HCEC 1CT (cell line): Measurements from ENCODE around the gene HOXA3.

Experiments
- DNase-seq: peaks from one replicate; pipeline ENCODE4 v3.0.0-alpha.2; 2017

HOXA3 gene

DNA sequence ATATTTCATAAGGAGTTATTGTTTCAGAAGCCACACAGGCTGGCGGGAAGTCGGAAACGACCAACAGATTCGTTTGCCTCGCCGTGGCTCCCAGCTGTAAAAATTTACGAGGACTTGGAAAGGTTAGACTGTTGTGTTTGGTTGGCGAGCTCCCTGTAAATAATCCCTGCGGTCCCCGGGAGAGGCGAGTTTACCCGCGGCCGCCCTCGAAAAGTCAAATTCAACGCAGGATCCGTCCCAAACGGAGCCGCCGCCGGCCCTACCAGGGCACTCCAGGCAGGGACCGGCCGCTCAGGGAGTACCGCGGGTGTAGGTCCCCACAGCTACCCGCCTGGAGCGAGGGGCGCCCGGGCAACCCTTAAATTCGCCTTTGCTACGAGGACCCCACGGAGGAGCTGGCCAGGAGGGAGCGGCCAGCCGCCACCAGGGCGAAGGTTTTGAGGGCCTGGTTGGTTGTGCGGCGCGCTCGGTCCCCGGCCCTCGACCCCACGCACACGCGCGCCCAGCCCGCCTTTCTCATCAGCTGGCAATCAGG is 13.7 kb upstream of the HOXA3 start:
- peak; percentile 52 for DNase-seq

DNA sequence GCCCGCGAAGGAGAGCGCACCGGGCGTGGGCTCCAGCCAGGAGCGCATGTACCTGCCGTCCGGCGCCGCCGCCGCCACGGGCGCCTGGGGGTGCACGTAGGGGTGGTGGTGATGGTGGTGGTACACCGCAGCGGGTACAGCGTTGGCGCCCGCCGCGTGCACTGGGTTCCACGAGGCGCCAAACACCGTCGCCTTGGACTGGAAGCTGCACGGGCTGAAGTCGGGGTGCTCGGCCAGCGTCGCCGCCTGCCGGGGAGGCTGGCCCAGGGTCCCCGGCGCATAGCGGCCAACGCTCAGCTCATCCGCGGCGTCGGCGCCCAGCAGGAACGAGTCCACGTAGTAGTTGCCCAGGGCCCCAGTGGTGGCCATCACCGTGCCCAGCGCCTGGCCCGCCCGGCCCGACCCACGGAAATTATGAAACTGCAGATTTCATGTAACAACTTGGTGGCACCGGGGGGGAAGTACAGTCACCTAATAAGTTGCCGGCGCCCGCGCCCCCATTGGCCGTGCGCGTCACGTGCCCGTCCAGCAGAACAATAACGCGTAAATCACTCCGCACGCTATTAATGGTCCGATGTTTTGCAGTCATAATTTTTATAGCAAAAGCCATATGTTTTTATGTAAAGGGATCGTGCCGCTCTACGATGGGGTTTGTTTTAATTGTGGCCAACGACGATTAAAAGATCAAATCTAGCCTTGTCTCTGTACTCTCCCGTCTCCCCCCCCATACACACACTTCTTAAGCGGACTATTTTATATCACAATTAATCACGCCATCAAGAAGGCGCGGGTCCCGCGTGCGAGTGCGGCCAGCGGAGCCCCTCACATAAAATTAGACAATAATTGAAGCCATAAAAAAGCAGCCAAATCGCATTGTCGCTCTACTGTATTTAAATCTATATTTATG is 13.0 kb upstream of the HOXA3 start, which contains the start of gene HOXA9:
Gene HOXA9 (minus strand): TSS at position 449 of the 907 bp plus-strand sequence. CDS start 80 bp downstream, at position 369.
- peak; percentile 95 for DNase-seq

DNA sequence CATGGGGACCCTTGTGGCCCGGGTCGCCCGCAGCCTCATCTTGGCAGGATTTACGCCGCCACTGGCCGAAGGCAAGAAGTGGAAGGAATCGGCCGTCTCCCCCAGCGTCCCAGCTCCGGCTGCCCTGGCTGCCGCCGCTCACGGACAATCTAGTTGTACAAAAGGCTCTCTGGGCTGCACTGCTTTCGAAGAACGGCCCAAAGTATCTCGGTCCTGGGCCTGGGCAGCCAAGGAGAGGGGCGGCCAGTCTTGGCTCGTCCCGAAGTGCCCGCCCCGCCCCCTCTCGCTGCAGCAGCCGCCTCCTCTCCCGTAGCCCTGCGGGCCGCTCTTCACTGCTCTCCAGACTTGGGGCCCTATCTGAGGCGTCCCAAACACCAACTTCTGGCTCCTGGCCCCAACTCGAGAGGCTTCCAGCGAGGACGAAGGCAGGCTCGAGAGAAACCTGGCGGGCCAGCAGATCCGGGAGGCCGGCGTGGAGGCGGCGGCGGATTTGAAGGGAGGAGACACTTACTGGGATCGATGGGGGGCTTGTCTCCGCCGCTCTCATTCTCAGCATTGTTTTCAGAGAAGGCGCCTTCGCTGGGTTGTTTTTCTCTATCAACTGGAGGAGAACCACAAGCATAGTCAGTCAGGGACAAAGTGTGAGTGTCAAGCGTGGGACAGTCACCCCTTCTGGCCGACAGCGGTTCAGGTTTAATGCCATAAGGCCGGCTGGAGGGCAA is 12.1 kb upstream of the HOXA3 start:
- peak; percentile 51 for DNase-seq

DNA sequence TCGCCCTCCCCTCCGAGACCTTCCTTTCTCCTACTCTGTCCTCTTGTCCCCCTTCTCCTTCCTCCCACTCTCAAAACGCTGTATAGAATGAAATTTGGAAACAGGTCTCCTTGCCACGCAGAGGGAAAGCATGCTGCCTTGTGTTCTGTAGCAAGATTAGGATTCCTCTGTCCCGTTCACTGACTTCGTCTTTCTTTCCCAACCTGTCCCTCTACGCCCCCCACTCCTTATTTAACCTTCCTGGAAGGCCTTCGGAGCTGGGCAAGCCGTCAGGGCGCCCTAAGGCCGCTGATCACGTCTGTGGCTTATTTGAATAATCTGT is 11.6 kb upstream of the HOXA3 start:
- DNase-seq, result peak; percentile 17

DNA sequence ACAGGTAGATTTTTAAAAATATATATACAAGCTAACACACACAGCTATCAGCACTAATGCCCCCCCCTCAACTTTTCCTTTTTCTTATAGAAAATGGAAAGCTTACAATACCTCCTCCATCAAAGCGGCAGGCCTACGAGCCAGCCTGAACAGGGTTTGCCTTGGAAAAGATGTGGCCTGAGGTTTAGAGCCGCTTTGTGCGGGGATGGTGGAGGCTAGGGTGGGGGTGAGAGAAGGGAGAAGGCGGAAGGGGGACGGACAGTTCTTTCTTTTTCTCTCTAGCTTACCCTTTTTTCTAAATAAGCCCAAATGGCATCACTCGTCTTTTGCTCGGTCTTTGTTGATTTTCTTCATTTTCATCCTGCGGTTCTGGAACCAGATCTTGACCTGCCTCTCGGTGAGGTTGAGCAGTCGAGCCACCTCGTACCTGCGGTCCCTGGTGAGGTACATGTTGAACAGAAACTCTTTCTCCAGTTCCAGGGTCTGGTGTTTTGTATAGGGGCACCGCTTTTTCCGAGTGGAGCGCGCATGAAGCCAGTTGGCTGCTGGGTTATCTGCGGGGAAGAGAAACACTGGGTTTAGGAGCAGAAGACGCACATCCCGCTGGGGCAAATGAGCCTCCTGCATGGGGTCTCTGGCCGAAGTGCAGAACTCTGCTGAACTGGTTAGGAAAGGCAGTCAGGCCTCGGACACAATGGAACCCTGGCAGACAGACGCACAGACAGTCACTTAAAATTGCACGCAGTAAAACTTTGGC is 11.1 kb upstream of the HOXA3 start:
- peak; percentile 38 for DNase-seq

DNA sequence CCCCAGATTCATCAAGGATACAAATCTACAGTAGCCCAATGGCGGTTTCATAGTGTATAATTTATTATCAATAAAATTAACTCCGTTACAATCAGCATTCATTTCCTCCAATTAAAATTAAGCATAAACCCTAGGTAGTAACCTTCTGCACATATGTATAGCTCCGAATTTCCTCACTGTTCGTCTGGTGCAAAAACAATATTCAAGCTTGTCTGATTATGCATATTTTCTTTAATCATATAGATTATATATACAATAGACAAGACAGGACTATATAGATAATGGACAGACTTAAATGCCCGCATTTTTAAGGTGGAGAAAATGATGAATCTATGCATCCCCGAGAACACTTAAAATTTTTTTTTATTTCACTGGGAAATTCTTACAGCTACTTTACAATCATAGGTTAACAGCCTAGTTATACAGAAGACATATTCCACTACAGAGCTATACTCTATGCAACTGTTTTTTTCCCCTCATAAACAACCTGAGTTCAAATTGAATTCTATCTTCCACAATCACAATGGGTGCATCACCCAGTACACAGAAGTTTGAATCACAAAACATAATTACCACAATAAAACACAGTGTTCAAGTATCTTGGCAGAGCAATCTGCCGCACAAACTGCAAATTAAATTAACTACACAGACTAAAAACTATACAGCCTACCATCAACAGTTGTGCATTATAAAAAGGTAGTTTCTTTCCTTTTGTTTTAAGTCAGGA is 10.3 kb upstream of the HOXA3 start:
- DNase-seq, result peak; percentile 23

DNA sequence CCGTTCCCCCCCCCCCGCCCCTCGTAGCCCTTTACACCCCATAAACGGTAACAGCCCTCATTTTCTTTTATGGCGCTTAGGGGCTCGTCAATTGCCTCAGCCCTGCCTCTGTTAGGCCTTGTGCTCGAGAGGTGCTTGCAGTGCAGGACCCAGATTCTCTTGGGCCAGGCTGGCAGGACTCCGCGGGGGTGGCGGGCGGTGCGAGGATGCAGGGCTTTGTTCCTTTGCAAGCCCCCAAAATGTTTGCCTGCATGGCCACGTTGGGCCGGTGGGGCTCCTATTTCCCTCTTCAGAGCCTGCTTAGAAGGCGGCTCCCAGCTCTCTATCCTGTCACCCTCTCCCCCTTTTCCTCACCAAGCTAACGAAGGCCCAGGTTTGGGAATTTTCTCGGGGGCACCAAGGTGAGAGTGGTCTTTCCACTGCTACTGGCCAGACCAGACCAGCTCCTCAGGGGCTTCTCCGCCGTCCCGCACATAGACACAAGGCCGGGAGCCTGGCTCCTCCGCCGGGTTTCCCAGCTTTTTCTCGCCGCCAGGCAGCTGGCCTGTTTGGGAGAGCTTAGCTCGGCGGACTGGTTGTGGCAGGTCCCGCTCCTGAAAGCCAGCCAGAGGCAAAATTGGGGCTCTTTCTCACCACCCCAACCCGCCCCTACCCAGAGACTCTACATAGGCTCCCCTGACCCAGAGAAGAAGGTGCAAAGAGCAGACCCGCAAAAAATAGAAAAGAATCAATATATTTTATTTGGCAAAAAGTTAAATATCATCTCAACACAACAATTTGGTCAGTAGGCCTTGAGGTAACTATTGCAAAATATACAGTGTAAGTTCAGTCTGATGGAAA is 9.6 kb upstream of the HOXA3 start:
- DNase-seq, result peak; percentile 49

DNA sequence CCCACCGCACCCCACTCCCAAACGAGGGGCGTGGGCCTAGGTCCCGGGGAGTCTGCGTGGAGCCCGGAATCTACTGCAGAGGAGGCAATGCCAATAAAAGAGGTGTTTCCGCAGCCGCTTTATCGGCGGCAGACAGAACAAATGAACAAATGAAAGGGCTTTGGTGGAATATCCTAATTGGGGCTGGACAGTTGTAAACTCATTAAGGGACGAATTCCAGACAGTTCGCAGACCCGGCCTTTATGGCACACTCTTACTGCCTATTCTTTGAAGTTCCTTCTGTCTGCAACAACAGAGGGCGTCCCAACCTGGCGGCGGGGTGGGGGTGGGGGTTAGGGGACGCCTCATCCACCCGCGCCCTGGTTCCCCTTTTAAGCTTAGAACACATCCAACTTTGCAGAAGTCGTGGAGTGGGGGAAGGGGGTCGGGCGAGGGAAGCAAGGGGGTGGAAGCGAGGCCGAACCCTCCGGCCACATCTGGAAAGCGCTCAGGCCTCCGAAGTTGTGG is 8.9 kb upstream of the HOXA3 start:
- DNase-seq, result peak; percentile 33

DNA sequence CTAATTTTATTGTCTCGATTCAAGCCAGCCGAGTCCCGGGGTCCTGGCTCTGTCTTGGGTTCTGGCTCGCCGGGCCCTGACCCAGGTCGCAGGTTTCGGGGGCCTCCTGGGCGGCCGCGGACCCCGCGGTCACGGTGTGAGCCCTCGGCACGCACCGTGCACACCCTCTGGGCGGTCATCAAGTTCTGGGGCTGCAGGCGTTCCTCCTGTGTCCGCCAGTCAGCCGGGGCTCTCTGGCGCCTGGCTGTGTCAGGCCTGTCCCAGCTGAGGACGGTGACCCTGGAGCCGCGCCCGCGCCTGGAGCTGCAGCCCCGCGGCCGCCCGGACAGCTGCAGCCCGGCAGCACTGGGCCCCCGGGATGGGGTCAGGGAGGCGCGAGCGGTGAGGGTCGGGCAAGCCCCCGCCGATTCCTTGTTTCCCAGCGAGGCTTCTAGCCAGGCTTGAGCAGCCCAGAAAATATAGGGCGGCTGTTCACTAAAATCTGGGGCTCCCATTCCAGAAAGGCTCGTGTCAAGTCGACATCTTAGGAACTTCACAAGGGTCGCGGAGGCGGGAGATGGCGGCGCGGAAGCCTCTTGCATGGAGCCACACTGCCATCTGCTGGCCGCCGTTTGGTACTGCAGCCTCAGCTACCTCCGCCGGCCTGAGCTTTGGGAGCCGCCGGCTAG is 8.3 kb upstream of the HOXA3 start:
- DNase-seq, result peak; percentile 80

DNA sequence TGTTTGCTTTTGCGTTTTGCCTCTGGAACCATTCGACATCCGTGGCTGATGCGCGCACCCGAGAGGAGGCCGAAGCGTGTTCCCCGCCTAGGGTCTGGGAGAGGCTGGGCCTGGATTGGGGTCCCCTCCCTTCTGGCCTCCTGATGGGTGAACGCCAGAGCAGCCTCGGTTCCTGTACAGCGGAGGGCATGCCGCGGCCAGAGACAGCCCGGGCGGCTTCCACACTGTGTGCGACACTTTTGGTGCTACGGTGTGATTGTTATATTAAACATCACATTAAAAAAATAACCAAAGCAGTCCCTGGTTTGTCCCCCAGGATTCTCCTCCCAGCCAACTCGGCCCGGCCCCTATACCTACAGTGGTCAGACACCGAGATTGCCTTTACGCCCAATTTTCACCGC is 7.8 kb upstream of the HOXA3 start:
- DNase-seq, result no peak

DNA sequence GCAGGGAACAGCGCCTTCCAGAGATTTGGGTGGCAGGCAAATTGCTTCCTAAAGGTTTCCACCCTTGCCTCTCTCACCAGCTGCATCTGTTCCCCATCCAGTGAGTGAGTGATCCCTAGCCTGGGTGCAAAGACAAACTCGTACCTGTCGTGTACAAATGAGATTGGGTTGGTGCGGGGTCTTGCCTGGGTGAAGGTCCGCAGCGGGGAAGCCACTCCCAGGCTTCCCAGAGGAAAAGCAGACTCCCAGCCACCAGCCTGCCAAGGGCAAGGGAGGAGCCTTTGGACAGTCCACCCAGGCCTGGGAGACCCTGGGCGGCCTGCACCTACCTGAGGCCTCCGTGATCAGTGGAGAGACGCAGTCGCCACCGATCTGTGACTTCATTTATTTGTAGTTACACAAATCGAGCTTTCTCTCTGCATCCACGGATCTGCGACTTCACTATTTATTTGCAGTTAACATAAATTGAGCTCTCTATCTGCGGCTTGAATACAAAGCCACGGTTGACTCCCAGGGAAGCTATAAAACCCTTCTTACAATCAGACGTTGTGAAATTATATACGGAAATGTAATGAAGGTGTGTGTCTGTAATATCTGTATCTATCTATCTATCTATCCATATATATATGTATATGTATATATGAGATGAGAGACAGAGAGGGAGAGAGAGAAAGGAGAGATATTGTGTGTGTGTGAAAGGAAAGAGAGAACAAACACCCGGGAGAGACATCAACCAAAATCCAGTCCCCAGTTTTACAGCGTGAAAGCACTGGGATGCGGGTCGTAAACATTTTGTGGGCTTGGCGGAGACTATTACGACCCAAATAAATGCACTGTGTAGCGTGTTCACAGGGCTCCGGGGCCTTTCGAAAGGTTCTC is 7.1 kb upstream of the HOXA3 start:
- DNase-seq, result no peak

DNA sequence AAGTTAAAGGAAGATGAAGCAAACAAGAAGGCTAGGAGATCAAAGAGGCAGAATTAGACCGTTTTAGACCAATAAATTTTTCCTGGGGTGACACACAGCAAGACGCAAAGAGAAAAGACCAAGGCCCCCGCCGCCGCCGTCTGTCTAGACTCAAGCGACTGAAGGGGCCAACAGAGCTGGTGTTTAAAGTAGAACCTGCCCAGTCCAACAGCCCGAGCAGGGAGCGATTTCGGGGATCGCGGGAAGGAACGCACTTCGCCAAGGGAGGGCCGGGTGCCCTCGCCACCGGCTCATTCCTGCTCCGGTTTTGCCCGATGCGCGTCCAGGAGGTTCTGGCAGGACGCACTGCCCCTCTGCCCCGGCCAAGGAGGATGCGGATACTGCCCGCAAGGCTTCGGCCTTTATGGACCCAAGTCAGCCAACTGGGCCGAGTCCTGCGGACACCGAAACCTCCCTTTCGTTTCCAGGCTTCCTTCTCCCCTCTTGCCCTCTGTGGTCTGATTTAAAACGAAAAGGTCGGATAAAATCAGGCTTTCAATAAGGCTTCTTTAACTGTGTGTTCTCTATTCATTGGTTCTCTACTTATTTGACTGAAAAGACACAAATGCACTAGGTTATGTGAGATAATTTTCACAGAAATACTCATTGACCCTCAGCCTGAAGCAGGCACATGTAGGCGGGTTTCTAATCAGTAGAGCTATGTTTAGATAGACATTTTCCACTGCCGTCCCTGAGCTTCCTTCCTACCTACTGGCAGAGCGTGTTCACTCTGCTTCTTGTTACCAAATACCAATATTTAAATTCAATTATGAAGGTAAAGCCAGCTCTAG is 6.3 kb upstream of the HOXA3 start:
- no peak for DNase-seq

DNA sequence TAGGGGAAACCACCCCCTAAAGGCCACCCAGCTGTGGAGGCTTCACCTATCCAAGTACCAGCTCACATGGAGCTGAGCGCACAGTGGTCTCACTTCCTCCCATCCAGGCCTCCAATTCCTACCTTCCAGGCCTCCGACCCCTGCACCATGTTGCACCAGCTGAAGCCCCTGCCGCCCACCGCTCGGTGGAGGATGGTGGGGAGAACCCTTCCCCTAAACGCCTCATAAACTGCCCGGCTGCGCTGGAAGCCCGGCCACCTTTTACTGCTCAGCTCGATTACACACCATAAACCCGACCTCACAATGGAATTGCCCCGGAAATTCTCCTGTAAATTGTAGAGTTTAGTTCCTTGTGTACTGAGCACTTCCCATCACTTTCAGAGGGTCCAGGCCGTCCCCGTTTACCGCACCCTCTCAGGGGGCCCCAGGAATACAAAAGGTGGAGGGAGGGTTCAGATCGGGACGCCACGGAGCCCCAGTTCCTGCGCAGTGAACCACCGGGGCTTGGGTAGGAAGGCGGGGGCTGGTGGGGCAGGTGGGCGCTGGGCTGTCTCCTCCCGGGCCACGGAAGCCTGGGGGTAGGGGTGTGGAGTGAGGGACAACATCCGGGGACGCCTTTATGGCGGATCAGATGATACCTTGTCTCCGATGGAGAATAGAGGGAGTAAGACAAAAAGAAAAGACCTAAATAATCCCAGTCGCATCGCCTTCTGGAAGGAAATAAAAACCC is 5.5 kb upstream of the HOXA3 start:
- DNase-seq, result no peak

DNA sequence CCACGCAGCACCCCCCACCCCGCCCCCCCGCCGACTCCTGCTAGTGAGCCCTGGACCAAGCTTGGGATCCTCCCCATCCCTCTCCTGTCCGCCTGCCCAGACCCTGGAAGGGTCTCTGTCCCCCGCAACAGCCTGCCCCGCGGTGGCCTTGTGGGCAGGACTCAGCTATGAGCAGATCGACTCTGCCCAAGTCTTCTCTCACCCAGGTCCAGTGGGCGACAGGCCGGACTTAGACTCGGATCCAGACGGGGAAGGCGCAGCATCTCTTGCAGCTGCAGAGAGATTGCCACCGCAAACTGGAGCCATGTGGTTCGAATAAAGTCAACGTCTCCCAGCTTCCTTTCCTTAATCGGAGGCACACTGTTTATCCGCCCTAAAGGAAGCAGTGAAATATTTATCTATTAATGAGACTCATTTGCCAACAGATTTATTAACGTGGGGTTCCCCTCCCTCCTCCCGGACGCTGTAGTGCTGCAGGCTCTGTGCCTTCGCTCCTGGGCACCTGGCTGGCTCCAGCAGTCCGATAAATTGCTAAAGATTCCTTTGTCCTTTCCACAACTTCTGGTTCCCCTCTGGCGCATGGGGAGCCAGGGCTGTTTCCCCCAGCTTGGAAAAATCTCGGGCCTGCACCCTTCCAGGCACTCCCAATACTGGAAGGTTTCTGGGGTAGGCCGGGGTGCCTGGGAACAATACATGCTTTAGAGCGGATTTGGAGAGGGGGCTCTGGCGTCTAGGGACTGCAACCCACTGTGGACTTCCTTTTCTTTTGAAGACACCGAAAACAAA is 4.7 kb upstream of the HOXA3 start:
- DNase-seq, result no peak

DNA sequence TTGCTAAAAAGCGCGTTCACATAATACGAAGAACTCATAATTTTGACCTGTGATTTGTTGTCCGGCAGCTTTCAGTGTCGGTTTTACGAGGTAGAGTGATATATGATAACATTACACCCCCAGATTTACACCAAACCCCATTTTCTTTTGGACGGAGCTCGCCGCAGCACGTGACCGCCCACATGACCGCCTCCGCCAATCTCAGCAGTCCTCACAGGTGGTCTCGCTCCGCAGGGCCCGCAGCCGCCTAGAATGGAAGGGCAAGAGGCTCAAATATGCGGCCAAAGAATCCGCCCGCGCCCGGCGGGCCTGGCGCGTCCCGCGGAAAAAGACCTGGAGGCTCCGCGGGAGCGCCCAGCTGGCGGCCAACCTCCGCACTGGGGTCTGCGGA is 4.1 kb upstream of the HOXA3 start, which contains the start of gene HOXA7:
Gene HOXA7 (minus strand): TSS at position 168 of the 391 bp plus-strand sequence. CDS start 130 bp downstream, at position 38.
- peak; percentile 82 for DNase-seq

DNA sequence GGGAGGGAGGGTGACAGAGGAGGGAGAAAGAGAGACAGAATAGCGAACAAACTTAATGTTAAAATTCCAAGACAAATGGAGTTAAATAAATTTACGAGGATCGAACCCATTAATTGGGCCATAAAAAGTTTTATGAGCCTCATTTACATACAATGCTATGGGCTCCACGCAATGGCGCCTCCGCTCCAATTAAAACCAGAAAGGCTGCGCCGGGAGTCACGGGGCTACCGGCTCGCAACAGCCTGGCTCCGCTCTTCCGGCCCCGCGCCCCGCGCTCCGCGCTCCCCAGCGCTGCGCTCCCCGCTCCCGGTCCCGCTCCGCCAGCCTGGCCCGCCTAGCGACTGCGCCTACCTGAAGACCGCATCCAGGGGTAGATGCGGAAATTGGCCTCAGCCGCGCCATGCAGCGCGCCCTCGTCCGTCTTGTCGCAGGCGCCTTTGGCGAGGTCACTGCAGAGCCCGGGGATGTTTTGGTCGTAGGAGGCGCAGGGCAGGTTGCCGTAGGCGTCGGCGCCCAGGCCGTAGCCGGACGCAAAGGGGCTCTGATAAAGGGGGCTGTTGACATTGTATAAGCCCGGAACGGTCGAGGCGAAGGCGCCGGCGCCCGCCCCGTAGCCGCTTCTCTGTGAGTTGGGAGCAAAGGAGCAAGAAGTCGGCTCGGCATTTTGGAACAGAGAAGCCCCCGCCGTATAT is 3.6 kb upstream of the HOXA3 start:
- peak; percentile 32 for DNase-seq
